GM19351 (cell line): Measurements from ENCODE around the gene P3H4.
"Not testable (repeated sequence)": the region's sequence is repeated elsewhere in the genome, so short reads cannot be mapped to it uniquely, and the experiment has no call there.

ENCODE experiments used
- ATAC-seq: cut with Tn5 transposase; IDR thresholded peaks from one replicate; pipeline ENCODE4 v1.9.1; 2021; ENCODE audit warnings: mild to moderate bottlenecking, moderate library complexity; ENCODE audit not compliant: unreplicated experiment

P3H4 gene

GRCh38 chr17:41811549-41812380, at the start of gene P3H4:
TSS of gene P3H4 (minus strand) at chr17:41811949. CDS start at chr17:41811915, 34 bp downstream.
- ATAC-seq, result peak; percentile 73

GRCh38 chr17:41860254-41860931, 48.6 kb upstream of the P3H4 start:
- no peak for ATAC-seq

- not testable (repeated sequence) for ATAC-seq
These were observed 39.6 kb upstream of the P3H4 start for GRCh38 chr17:41851382-41851781.

GRCh38 chr17:41849251-41849990, 37.7 kb upstream of the P3H4 start:
- ATAC-seq, result no peak

GRCh38 chr17:41848788-41849187, 37.0 kb upstream of the P3H4 start:
- ATAC-seq, result no peak

GRCh38 chr17:41844971-41845370, 33.2 kb upstream of the P3H4 start:
- ATAC-seq, result no peak

GRCh38 chr17:41840781-41841180, 29.0 kb upstream of the P3H4 start:
- ATAC-seq, result not testable (repeated sequence)

- not testable (repeated sequence) for ATAC-seq
These were observed 27.7 kb upstream of the P3H4 start for GRCh38 chr17:41839448-41839847.

GRCh38 chr17:41837761-41838538, 26.2 kb upstream of the P3H4 start, which contains the start of gene KLHL10:
TSS of gene KLHL10 (plus strand) at chr17:41837825. CDS start at chr17:41837933, 108 bp downstream.
- no peak for ATAC-seq

GRCh38 chr17:41836550-41837196, 24.9 kb upstream of the P3H4 start:
- no peak for ATAC-seq

GRCh38 chr17:41835800-41836549, 24.2 kb upstream of the P3H4 start, which contains the start of gene NT5C3B:
TSS of gene NT5C3B (minus strand) at chr17:41836232. CDS start at chr17:41836193, 39 bp downstream.
- ATAC-seq, result peak; percentile 56

GRCh38 chr17:41835214-41835799, 23.6 kb upstream of the P3H4 start:
- peak; percentile 35 for ATAC-seq

GRCh38 chr17:41829961-41830360, 18.2 kb upstream of the P3H4 start:
- not testable (repeated sequence) for ATAC-seq

GRCh38 chr17:41825175-41825845, 13.6 kb upstream of the P3H4 start:
- ATAC-seq, result no peak

- no peak for ATAC-seq
These were observed 12.3 kb upstream of the P3H4 start for GRCh38 chr17:41824086-41824485.

- no peak for ATAC-seq
These were observed 11.8 kb upstream of the P3H4 start for GRCh38 chr17:41823580-41823979.

- ATAC-seq, result no peak
These were observed 11.4 kb upstream of the P3H4 start for GRCh38 chr17:41823141-41823524.
